ENCODE data around the gene ACVR1. TPM values are rescaled to one million over a fixed set of nuclear protein-coding genes. Genes with fewer than 3 reads are reported as not detected.

The ACVR1 gene
- total RNA-seq, 4 donors from 2014 or later = 17.9 to 41.4 (median 29.9) TPM

GRCh38 chr2:157786663-157787363 is 89.3 kb downstream of the ACVR1 start:
- Histone ChIP-seq H3K27ac (peak overlapping the region in 2 of 4 donors; percentile 27 to 41), H3K4me1 (peaks cover 30 to 95% (median 49%) of the 10 kb centered on the region in 3 donors)
- ATAC-seq = peak; percentile 34

GRCh38 chr2:157785866-157786662 is 90.1 kb downstream of the ACVR1 start:
- no peaks in the 10 kb centered on the region for H3K36me3 ChIP-seq
- no peak overlapping the region for H3K4me3 ChIP-seq
- no peaks in the 10 kb centered on the region for H3K9me3 ChIP-seq
- no peaks in the 10 kb centered on the region for H3K27me3 ChIP-seq
- H3K27ac ChIP-seq = peak overlapping the region in 3 of 4 donors; percentile 66 to 80 (median 74)
- TF ChIP-seq CTCF (IDR thresholded peaks at IDR 0.05) (no peak), POLR2AphosphoS5 (IDR thresholded peaks at IDR 0.05) (no peak), POLR2A (IDR thresholded peaks at IDR 0.05) (no peak), EP300 (IDR thresholded peaks at IDR 0.05) (no peak)
- WGBS, 2 donors (ENCODE audit: low coverage in 1 of 2) = 74 to 78% methylated on average over 4 to 6 of the region's 6 CpGs
- H3K4me1 ChIP-seq = peaks cover 30 to 94% (median 49%) of the 10 kb centered on the region in 3 donors
- ATAC-seq = no peak

More at GRCh38 chr2:157786663-157787363, 89.3 kb downstream of the ACVR1 start:
- H3K9me3 ChIP-seq = no peaks in the 10 kb centered on the region
- no peak overlapping the region for H3K4me3 ChIP-seq
- 50 to 52% methylated on average over 5 of the region's 5 CpGs for WGBS, 2 donors (ENCODE audit: low coverage in 1 of 2)
- no peaks in the 10 kb centered on the region for H3K36me3 ChIP-seq
- H3K27me3 ChIP-seq = no peaks in the 10 kb centered on the region
- no peak for TF ChIP-seq EP300 (IDR thresholded peaks at IDR 0.05)
- no peak for TF ChIP-seq POLR2A (IDR thresholded peaks at IDR 0.05)
- TF ChIP-seq POLR2AphosphoS5 (IDR thresholded peaks at IDR 0.05) = no peak
- no peak for TF ChIP-seq CTCF (IDR thresholded peaks at IDR 0.05)

GRCh38 chr2:157785200-157785599 is 90.9 kb downstream of the ACVR1 start:
- 10 to 42% methylated on average over 3 of the region's 3 CpGs for WGBS, 2 donors (ENCODE audit: low coverage in 1 of 2)
- Histone ChIP-seq H3K4me3 (peak overlapping the region in 1 of 2 donors; percentile 13), H3K36me3 (peaks cover 0 to 2% of the 10 kb centered on the region in 2 donors), H3K27me3 (no peaks in the 10 kb centered on the region), H3K27ac (peak overlapping the region; percentile 5 to 80 (median 70)), H3K4me1 (peaks cover 30 to 85% (median 45%) of the 10 kb centered on the region in 3 donors), H3K9me3 (no peaks in the 10 kb centered on the region)
- no peak for ATAC-seq
- TF ChIP-seq POLR2AphosphoS5 (IDR thresholded peaks at IDR 0.05) (no peak), EP300 (IDR thresholded peaks at IDR 0.05) (no peak), CTCF (IDR thresholded peaks at IDR 0.05) (no peak), POLR2A (IDR thresholded peaks at IDR 0.05) (no peak)

GRCh38 chr2:157784823-157785175 is 91.3 kb downstream of the ACVR1 start:
- peaks cover 27 to 81% (median 41%) of the 10 kb centered on the region in 3 donors for H3K4me1 ChIP-seq
- no peak for ATAC-seq
- no peaks in the 10 kb centered on the region for H3K27me3 ChIP-seq
- no peaks in the 10 kb centered on the region for H3K9me3 ChIP-seq
- WGBS, 2 donors (ENCODE audit: low coverage in 1 of 2) = 37 to 68% methylated on average over 2 to 5 of the region's 5 CpGs
- peak overlapping the region in 1 of 2 donors; percentile 13 for H3K4me3 ChIP-seq
- H3K27ac ChIP-seq = peak overlapping the region; percentile 5 to 80 (median 70)
- no peak for TF ChIP-seq POLR2A (IDR thresholded peaks at IDR 0.05)
- no peak for TF ChIP-seq POLR2AphosphoS5 (IDR thresholded peaks at IDR 0.05)
- no peak for TF ChIP-seq EP300 (IDR thresholded peaks at IDR 0.05)
- no peak for TF ChIP-seq CTCF (IDR thresholded peaks at IDR 0.05)
- peaks cover 0 to 6% of the 10 kb centered on the region in 2 donors for H3K36me3 ChIP-seq
